CD4-positive, alpha-beta T cell treated with Interleukin-21 for 1 hour (primary cell): ENCODE data around the gene NT5C3A.
"Not testable (repeated sequence)": the region's sequence is repeated elsewhere in the genome, so short reads cannot be mapped to it uniquely, and the experiment has no call there.

Source experiments
- DNase-seq: peaks from one replicate; pipeline ENCODE4 v3.0.0-alpha.2; 2020

NT5C3A gene

DNA sequence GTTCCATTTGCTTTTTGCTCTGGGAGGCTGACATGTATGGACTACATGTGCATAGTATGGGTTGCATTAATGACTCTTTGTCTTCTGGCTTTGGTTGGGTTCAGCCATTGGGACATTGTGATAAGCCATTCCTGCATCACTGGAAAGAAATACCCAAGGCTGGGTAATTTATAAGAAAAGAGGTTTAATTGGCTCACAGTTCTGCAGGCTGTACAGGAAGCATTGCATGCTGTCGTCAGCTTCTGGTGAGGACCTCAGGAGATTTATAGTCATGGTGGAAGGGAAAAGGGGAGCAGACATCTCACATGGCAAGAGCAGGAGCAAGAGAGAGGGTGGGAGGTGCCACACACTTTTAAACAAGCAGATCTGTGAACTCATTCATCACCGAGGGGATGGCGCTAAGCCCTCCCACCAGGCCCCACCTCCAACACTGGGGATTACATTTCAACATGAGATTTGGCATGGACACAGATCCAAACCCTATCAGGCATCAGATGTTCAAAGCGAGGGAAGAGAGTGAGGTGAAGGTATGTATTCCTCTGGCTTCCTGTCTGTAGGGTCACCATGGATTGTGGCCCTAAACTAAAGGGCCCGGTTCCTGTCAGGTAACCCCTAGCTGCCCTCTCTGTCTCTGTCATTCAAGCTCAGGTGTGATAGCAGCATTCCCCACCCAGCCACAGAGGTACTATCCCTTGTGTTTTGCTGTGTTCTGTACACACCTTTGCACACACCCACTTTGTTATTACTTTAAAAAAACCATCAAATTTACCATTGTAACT lies 95.9 kb downstream of the NT5C3A start:
- not testable (repeated sequence) for DNase-seq

GRCh38 chr7:32964461-32965159 lies 98.0 kb downstream of the NT5C3A start:
- peak; percentile 9 for DNase-seq
